ENCODE measurements around the gene SMAD3. TPM values are rescaled to one million over a fixed set of nuclear protein-coding genes. Genes with fewer than 3 reads are reported as not detected.

The SMAD3 gene
- total and polyA plus RNA-seq, 2 experiments from 2014 or later, result 30.8 to 34.0 TPM

DNA sequence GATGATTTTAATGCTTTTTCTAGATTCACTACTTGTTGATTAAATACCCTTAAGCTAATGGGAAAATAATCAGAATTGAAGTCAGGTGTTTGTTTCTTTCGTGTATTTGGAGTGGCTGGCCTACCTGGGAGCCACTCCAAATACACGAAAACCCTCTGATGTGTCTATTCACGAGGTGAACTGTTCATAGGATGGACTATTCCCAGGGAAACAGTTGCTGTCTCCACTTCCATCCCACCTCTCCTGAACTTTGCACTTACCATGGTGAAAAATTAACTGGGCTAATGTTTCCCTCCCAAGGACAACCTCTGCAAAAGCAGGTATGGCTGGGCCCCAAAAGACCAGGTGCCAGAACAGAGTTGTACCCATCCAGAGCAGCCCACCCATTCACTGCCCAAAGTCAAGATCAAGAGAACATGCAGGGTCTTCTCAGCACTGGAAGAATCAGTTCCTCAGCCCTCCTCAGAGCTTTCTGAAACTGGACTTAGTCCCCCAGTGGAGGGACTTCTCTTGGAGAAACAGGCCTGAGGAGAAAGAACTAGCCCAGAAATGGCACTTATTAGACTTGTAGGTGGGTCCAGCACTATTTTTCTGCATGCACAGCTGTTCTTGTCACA is 2.9 kb upstream of the SMAD3 start:
- H3K36me3 ChIP-seq (ENCODE audit: low read depth), result no peaks in the 10 kb centered on the region
- no peak overlapping the region for H2AFZ ChIP-seq
- H3K9me2 ChIP-seq (ENCODE audit: insufficient read depth), result no peaks in the 10 kb centered on the region
- H3K4me3 ChIP-seq, result no peak overlapping the region
- TF ChIP-seq EZH2 (IDR thresholded peaks at IDR 0.05; ENCODE audit: insufficient read depth, poor library complexity, severe bottlenecking), result no peak
- TF ChIP-seq EZH2phosphoT487 (IDR thresholded peaks at IDR 0.05; ENCODE audit: insufficient read depth, low read depth), result no peak
- H3K4me1 ChIP-seq (ENCODE audit: insufficient read depth), result 0 out of 2 replicates have a peak, but pooled peaks cover 3% of the 10 kb centered on the region
- H3K79me2 ChIP-seq (ENCODE audit: insufficient read depth), result peaks cover 10% of the 10 kb centered on the region
- DNase-seq, result no peak
- peaks cover 9% of the 10 kb centered on the region for H3F3A ChIP-seq (ENCODE audit: insufficient read depth)
- H3K9ac ChIP-seq, result no peak overlapping the region
- H3K4me2 ChIP-seq (ENCODE audit: unreplicated experiment), result no peak overlapping the region
- in situ Hi-C loops (cut with MboI), result no loop called here
- no peak overlapping the region for H3K27ac ChIP-seq
- H4K20me1 ChIP-seq (ENCODE audit: insufficient read depth), result no peaks in the 10 kb centered on the region
- no peaks in the 10 kb centered on the region for H3K27me3 ChIP-seq (replicated peaks; ENCODE audit: insufficient read depth)
- WGBS, 2 experiments (ENCODE audit: low coverage in 1 of 2, low lambda C conversion rate in 2 of 2, missing lambda C conversion rate in 2 of 2), result 87 to 91% methylated on average over 3 of the region's 3 CpGs
- H3K9me3 ChIP-seq (ENCODE audit: low read depth), result no peaks in the 10 kb centered on the region

DNA sequence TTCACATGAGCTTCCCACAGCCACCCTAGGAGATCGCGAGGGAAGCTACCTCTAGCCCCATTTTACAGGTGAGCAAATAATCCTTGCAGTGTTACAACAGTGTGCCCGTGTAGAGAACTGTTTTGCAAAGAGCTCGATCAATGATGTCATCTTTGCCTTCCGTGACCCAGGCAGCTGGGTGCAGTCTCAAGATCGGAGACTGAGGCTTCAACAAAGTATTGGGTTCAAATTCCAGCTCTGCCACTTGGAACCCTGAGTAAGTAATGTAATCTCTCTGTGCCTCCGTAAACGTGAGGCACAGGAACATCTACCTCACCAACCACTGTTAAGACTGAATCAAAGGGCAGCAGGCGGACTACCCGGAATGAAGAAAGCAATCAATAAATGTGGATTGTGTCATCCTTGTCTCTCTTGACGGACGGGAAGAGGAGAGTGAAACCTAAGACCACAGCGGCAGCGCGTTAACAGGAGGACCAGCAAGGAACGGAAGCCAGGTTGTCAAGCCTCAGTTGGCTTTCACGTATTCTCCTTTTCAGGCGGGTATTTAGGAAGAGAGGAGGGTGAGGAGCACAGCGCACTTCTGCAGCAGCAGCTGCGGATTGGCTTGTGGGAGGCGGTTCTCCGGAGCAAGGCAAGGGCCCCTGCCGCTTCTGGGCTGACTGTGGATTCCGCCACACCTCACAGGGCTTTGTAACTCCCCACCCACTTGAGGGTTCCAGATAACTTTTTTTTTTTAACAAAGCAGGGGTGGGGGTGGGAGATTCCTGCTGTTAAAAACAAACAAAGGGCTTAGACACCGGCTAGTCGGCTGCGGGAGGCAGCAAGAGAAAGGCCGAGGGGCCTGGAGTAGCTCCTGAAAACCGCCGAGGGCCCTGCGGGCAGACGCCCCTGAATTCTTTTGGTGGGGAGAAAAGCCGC is 1.5 kb upstream of the SMAD3 start:
- Histone ChIP-seq H2AFZ (no peak overlapping the region), H3K9ac (no peak overlapping the region)
- DNase-seq, result no peak

DNA sequence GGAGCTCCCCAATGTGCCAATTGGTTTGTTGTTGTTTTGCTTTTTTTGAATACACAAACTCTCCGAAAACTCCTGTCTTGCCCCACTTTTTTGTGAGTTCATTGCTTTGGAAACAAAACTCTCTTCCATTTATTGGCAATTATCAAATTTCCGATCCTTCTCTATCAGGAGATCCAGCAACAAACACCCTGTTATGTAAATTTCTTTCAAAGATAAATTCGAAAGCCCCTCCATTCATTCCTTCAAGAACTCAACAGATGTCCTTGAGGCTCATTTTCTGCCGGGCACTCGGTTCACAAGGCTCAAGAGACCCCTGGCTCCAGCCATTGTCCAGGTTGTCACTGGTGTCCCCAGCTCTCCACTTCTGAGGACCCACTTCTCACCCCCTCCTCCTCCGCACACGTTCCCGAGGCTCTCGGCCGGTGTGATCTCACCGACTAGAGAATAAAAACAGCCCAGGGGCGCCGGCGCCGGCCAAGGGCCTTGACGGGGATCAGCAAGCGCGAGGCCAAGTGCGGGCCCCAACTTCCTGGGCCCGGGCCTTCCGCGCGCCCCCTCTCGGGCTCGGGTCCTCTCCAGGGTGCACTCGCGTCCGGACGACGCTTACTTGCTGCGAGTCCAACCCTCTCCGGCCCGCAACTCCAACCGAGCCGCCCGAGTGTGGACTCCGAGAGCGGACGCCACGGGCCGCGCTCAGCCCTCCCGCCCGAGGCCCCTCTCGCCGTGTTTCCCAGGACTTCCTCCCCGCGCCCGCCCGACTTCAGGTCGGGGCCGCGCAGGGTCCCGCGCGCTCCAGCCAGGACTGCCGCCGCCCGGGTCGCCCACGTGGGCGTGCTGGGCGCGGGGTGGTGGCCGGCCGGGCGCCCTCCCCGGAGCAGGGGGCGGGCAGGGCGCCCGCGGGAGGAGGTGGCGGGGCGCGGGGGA is 533 bp upstream of the SMAD3 start:
- H3K9ac ChIP-seq, result peak overlapping the region; percentile 98
- H3K4me2 ChIP-seq (ENCODE audit: unreplicated experiment), result peak overlapping the region; percentile 69
- peak overlapping the region; percentile 83 for H3K27ac ChIP-seq
- H3K4me1 ChIP-seq (ENCODE audit: insufficient read depth), result peaks cover 22% of the 10 kb centered on the region
- 0 out of 2 replicates have a peak, but pooled peaks cover under 1% of the 10 kb centered on the region for H4K20me1 ChIP-seq (ENCODE audit: insufficient read depth)
- WGBS, 2 experiments (ENCODE audit: low coverage in 1 of 2, low lambda C conversion rate in 2 of 2, missing lambda C conversion rate in 2 of 2), result 8 to 17% methylated on average over 30 to 66 of the region's 75 CpGs
- in situ Hi-C loops (cut with MboI), result no loop called here
- H2AFZ ChIP-seq, result peak overlapping the region; percentile 70
- no peaks in the 10 kb centered on the region for H3K9me2 ChIP-seq (ENCODE audit: insufficient read depth)
- peak overlapping the region; percentile 95 for H3K4me3 ChIP-seq
- H3K9me3 ChIP-seq (ENCODE audit: low read depth), result no peaks in the 10 kb centered on the region
- no peak for DNase-seq
- no peaks in the 10 kb centered on the region for H3K36me3 ChIP-seq (ENCODE audit: low read depth)
- peaks cover 28% of the 10 kb centered on the region for H3F3A ChIP-seq (ENCODE audit: insufficient read depth)
- H3K79me2 ChIP-seq (ENCODE audit: insufficient read depth), result peaks cover 34% of the 10 kb centered on the region
- no peak for TF ChIP-seq EZH2phosphoT487 (IDR thresholded peaks at IDR 0.05; ENCODE audit: insufficient read depth, low read depth)
- TF ChIP-seq EZH2 (IDR thresholded peaks at IDR 0.05; ENCODE audit: insufficient read depth, poor library complexity, severe bottlenecking), result no peak
- H3K27me3 ChIP-seq (replicated peaks; ENCODE audit: insufficient read depth), result no peaks in the 10 kb centered on the region

More for the DNA sequence above, 1.5 kb upstream of the SMAD3 start:
- Histone ChIP-seq H3K27ac (no peak overlapping the region), H3K9me3 (ENCODE audit: low read depth) (no peaks in the 10 kb centered on the region), H3K4me3 (no peak overlapping the region), H3K9me2 (ENCODE audit: insufficient read depth) (no peaks in the 10 kb centered on the region), H4K20me1 (ENCODE audit: insufficient read depth) (no peaks in the 10 kb centered on the region), H3K79me2 (ENCODE audit: insufficient read depth) (peaks cover 25% of the 10 kb centered on the region), H3K4me2 (ENCODE audit: unreplicated experiment) (no peak overlapping the region), H3F3A (ENCODE audit: insufficient read depth) (peaks cover 24% of the 10 kb centered on the region), H3K36me3 (ENCODE audit: low read depth) (no peaks in the 10 kb centered on the region), H3K4me1 (ENCODE audit: insufficient read depth) (peaks cover 15% of the 10 kb centered on the region), H3K27me3 (replicated peaks; ENCODE audit: insufficient read depth) (no peaks in the 10 kb centered on the region)
- in situ Hi-C loops (cut with MboI), result no loop called here
- WGBS, 2 experiments (ENCODE audit: low coverage in 1 of 2, low lambda C conversion rate in 2 of 2, missing lambda C conversion rate in 2 of 2), result 92 to 93% methylated on average over 33 of the region's 33 CpGs
- TF ChIP-seq EZH2phosphoT487 (IDR thresholded peaks at IDR 0.05; ENCODE audit: insufficient read depth, low read depth) (no peak), EZH2 (IDR thresholded peaks at IDR 0.05; ENCODE audit: insufficient read depth, poor library complexity, severe bottlenecking) (no peak)
